Measurements from ENCODE around the gene MAP4K3. TPM values are rescaled to one million over a fixed set of nuclear protein-coding genes. Genes with fewer than 3 reads are reported as not detected.

The MAP4K3 gene
- total RNA-seq, 3 donors from 2014 or later = 32.7 to 50.4 (median 39.9) TPM

GRCh38 chr2:39300044-39300978 is 136.8 kb downstream of the MAP4K3 start:
- Histone ChIP-seq H3K4me3 (no peak overlapping the region), H3K36me3 (ENCODE audit: low read depth) (no peaks in the 10 kb centered on the region), H3K4me1 (ENCODE audit: low read depth) (no peaks in the 10 kb centered on the region), H3K9me3 (no peaks in the 10 kb centered on the region)
- TF ChIP-seq CTCF (IDR thresholded peaks at IDR 0.05) = no peak
- intact Hi-C loops (cut with DNase I, micrococcal nuclease) = no loop called here
- DNase-seq (no peak), ATAC-seq (no peak)

- Histone ChIP-seq H3K4me3 (no peak overlapping the region), H3K36me3 (ENCODE audit: low read depth) (no peaks in the 10 kb centered on the region)
These were observed 146.7 kb downstream of the MAP4K3 start for GRCh38 chr2:39290433-39290832.

GRCh38 chr2:39289609-39290008 is 147.5 kb downstream of the MAP4K3 start:
- TF ChIP-seq CTCF (IDR thresholded peaks at IDR 0.05) = no peak
- DNase-seq (no peak), ATAC-seq (no peak)
- Histone ChIP-seq H3K4me1 (ENCODE audit: low read depth) (no peaks in the 10 kb centered on the region), H3K36me3 (ENCODE audit: low read depth) (no peaks in the 10 kb centered on the region), H3K4me3 (no peak overlapping the region), H3K9me3 (no peaks in the 10 kb centered on the region)
- intact Hi-C loops (cut with DNase I, micrococcal nuclease) = no loop called here

More at GRCh38 chr2:39290433-39290832, 146.7 kb downstream of the MAP4K3 start:
- ATAC-seq = no peak
- no peaks in the 10 kb centered on the region for H3K4me1 ChIP-seq (ENCODE audit: low read depth)
- no peak for TF ChIP-seq CTCF (IDR thresholded peaks at IDR 0.05)
- intact Hi-C loops (cut with DNase I, micrococcal nuclease) = no loop called here
- no peak for DNase-seq
- no peaks in the 10 kb centered on the region for H3K9me3 ChIP-seq

GRCh38 chr2:39283561-39283960 is 153.5 kb downstream of the MAP4K3 start:
- Histone ChIP-seq H3K9me3 (no peaks in the 10 kb centered on the region), H3K36me3 (ENCODE audit: low read depth) (no peaks in the 10 kb centered on the region), H3K4me1 (ENCODE audit: low read depth) (no peaks in the 10 kb centered on the region), H3K4me3 (no peak overlapping the region)
- ATAC-seq (no peak), DNase-seq (no peak)
- intact Hi-C loops (cut with DNase I, micrococcal nuclease) = no loop called here
- no peak for TF ChIP-seq CTCF (IDR thresholded peaks at IDR 0.05)

GRCh38 chr2:39281391-39281790 is 155.7 kb downstream of the MAP4K3 start:
- H3K4me1 ChIP-seq (ENCODE audit: low read depth) = no peaks in the 10 kb centered on the region
- H3K4me3 ChIP-seq = no peak overlapping the region
- ATAC-seq = no peak
- TF ChIP-seq CTCF (IDR thresholded peaks at IDR 0.05) = no peak
- peaks cover 8% of the 10 kb centered on the region for H3K36me3 ChIP-seq (ENCODE audit: low read depth)
- no peak for DNase-seq
- no peaks in the 10 kb centered on the region for H3K9me3 ChIP-seq
- intact Hi-C loops (cut with DNase I, micrococcal nuclease) = no loop called here
